Right renal pelvis (tissue), 4 donors: ENCODE data around the gene COL11A1. TPM values are rescaled to one million over a fixed set of nuclear protein-coding genes. Genes with fewer than 3 reads are reported as not detected.
A peak's percentile ranks its signal among the peaks of the same experiment; 100 is the strongest.
"Not testable (repeated sequence)": the region's sequence is repeated elsewhere in the genome, so short reads cannot be mapped to it uniquely, and the experiment has no call there.

Experiments used
- DNase-seq, 4 donors: peaks; one replicate each; pipeline ENCODE4 v3.0.0-alpha.2; 2013; ENCODE audit warnings: low read depth in 4 of 4, low spot score in 3 of 4, missing footprints in 1 of 4
- polyA plus RNA-seq, 4 donors: library from polyadenylated mRNA; unstranded; fragments of 120-200 nt; gene quantifications; one replicate each; pipeline ENCODE4 v1.2.1, GENCODE V29; 2013; ENCODE audit not compliant: insufficient read length in 4 of 4

COL11A1 gene
- polyA plus RNA-seq, result 1 to 10 TPM; 5.2 to 8.8 (median 6.9) TPM

GRCh38 chr1:103108376-103109150 is at the start of gene COL11A1:
Gene COL11A1 (minus strand): TSS chr1:103108522. CDS start chr1:103108178, 344 bp downstream.
- DNase-seq, result peak in 3 of 4 donors; percentile 28 to 47 (median 40)

DNA sequence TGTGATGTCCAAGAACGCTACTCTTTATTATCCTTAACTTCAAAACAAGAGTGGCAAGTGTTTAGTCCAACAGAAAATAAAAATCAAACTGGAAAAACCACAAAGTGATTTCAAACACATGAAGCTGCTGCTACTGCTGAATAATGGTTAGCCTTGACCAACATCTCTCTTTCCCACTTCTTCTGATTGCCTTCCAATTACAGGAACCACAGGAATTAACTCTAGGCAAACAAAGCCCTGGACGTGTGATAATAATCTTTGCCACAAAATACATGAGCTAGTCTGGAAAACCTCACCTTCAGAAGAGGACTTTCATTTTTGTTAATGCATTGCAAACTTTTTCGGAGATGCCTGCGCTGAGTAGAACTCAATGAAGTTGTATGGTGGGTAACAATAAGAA is 48.6 kb upstream of the COL11A1 start:
- DNase-seq, result no peak

GRCh38 chr1:103146166-103146565 is 37.8 kb upstream of the COL11A1 start:
- no peak for DNase-seq

GRCh38 chr1:103145449-103145848 is 37.1 kb upstream of the COL11A1 start:
- peak in 3 of 4 donors; percentile 3 to 6 (median 3) for DNase-seq

GRCh38 chr1:103144681-103145080 is 36.4 kb upstream of the COL11A1 start:
- DNase-seq, result no peak

GRCh38 chr1:103142461-103142860 is 34.1 kb upstream of the COL11A1 start:
- no peak for DNase-seq

DNA sequence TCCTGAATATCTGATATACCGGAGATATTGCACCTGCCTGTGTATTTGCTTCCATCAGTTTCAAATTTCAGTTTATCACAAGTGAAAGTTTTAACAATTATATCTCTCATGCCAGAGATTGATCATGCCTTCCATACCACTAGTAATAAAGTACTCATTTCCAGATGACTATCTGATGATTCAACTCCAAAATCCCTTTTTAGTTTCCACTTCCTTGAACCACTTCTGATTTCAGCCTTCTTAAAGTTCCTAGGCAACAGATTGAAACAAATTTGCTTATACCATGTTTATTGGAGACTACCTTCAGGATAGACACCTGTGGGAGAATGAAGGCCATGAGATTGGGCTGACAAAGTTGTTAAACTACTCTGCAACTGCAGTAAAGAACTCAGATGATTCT is 21.5 kb upstream of the COL11A1 start:
- no peak for DNase-seq

- no peak for DNase-seq
Measured at GRCh38 chr1:103129255-103129654, 20.9 kb upstream of the COL11A1 start.

DNA sequence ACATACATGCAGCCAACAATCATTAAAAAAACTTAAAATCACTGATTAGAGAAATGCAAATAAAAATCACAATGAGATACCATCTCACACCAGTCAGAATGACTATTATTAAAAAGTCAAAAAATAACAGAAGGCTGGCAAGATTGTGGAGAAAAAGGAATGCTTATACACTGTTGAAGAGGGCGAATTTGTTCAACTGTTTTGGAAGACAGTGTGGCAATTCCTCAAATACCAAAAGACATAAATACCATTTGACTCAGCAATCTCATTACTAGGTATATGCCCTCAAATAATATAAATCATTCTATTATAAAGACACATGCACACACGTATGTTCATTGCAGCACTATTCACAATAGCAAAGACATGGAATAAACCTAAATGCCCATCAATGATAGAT is 19.9 kb upstream of the COL11A1 start:
- not testable (repeated sequence) for DNase-seq

GRCh38 chr1:103125219-103125618 is 16.9 kb upstream of the COL11A1 start:
- no peak for DNase-seq

GRCh38 chr1:103122983-103123720 is 14.8 kb upstream of the COL11A1 start:
- DNase-seq, result no peak

DNA sequence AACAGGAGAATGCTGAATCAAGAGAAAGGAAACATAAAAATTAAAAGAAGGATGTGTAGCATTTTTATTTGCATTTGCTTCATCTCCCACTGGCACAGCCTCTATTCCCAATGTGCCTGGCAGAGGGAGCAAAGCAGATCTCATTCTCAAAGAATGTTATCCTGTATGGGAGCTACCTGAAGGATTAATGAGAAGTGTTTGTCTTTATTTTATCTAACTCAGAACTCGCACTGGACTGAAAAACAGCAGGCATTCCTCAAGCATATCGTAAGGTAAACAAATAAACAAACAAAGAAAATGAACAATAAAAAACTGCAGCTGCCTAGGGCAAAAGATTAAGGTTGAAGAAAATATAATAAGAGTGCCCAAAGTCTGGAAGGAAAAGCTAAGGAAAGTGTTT is 12.7 kb upstream of the COL11A1 start:
- DNase-seq, result no peak

DNA sequence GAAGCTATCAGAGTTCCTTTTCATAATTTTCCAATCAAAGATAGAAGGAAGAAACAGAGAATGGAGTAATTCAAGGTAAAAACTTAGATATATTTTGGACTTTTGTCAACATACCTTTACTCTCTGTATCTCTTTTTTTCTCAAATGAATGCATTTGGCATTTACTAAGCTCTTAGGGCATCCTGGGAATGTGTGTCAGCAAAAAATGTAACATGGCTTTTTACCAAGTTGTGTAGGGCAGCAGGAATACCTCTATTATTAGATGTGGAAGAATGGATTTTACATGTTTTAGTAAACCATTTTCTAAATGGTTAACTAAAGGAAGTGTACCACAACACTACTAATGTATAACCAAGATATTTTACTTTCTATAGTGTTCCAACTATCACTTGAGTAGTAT is 4.2 kb upstream of the COL11A1 start:
- no peak for DNase-seq

DNA sequence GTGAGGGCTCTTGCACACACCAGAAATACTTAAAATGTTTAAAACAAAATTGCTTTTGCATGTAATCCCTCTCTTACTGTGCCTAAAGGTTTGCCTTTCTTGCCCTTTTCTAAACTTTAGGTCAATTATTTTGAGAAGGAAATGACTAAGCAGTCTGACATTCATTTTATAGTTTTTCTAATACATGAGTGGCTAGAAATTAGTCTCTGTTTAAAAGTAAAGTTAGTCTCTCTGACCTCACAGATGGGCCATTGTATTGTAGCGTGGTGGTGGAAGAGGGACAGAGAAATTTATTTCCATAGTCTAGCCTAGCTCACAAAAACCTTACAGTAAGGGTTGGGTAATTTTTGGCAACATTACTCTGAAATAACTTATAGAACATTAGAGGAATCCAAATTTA is 3.6 kb upstream of the COL11A1 start:
- no peak for DNase-seq

- DNase-seq, result no peak
Measured at GRCh38 chr1:103110701-103111100, 2.4 kb upstream of the COL11A1 start.

DNA sequence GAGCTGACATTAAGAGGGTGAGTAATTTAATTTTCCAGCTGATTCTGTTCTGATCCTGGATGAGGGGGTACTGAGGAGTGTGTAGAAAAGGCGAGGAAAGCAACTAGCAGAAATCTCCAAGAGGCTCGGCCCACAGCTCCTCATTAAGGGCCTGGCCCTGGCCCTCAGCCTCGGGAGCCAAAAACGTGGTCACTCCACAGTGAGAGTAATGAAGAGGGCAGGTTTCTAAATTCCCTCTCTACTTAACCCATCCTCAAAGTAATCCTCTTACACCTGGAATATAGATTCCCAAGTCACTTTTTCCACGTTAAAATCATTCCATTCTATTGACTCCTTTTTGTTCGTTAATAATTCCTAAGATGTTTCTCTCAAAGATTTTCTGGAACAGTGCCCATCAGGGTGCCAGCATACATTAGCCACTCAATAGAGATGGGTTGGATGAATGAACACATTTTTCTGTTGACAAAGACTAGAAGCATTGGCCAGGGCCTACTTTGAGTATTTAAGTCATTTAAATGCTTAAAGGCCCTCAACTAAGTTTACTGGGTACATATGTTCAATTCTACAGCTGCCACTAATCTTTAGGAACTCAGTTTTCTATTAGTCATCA is 1.1 kb upstream of the COL11A1 start:
- DNase-seq, result no peak

DNA sequence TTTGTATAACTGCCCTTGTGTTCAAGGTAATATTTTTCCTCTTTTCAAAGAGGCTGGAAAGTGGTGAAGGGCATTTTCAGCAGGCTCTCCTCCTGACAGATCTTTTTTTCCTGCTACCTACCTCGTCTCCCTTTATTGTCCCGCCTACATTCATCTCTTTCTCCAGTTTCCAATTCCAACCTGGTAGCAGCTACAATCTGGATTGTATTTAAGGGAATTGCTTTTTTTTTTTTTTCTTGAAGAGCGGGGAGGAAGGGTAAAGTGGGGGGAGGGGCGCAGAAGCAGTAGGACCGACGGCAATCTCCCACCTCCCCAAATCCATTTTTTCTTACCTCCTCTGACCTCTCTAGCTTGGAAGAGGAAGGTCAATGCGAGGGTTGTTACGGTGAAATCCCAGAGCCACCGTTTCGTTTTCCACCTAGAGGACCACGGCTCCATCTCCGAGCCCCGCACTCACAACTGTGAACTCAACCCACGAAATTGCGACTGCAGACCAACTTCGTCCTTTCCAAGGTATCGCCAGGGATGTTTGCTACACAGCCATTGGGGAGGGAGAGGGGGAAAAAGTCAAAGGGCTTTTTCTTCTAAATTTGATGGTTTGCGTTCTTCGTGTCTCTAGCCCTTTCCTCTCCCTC is 464 bp downstream of the COL11A1 start:
- no peak for DNase-seq

DNA sequence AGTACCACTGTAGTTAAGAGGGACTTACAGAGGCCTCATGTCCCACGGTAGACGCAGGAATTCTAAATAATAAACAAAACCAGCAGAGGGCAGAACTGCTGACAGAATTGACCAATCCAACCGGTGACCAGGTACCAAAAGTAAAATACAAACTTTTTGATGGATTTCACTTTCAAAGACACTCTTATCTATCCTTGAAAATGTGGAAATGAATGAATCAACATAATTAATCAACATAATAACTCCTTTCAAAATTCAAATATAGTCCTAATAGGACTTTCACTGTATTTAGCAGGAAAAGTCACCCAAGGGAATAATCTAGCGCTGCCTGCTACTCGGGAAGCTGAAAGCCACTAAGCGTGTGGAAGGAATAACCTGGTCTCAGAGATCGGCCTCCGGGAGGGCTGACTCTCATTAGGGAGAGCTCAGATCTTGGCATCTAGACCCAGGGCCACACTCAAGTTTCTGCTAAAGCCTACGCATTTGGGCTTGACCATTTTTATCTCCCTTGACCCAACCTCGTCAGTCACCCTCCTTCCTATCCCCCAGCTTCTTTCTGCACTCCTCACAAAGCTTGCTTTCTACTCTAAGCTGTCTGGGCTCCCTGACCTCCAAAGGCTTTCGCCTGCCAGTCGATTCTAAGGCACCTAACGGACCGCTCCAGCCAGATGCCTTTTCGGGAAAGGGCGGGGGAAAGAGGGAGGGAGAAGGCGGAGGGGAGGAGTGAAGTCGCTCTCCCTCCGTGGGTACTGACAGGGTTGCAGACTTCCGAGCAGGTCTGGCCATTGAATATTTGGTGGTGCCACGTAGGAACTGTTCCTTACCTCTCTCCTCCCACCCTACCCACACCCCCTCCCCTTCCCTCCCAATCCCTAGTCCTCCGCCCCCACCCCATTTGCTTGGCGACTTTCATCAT is 1.6 kb downstream of the COL11A1 start:
- DNase-seq, result peak in 3 of 4 donors; percentile 23 to 33 (median 28)

GRCh38 chr1:103101399-103101798 is 6.9 kb downstream of the COL11A1 start:
- no peak for DNase-seq

GRCh38 chr1:103089221-103089620 is 19.1 kb downstream of the COL11A1 start:
- no peak for DNase-seq
